ENCODE data around the gene MTHFR.

- TF ChIP-seq REST (IDR thresholded peaks at IDR 0.05; ENCODE audit: low read depth) = no peak
- TF ChIP-seq RAD21 (IDR thresholded peaks at IDR 0.05; ENCODE audit: low read depth) = no peak
- no peak for TF ChIP-seq USF1 (IDR thresholded peaks at IDR 0.05)
- no peak for TF ChIP-seq FOXM1 (IDR thresholded peaks at IDR 0.05; ENCODE audit: borderline replicate concordance, low read depth)
- TF ChIP-seq MAX (IDR thresholded peaks at IDR 0.05) = no peak
- TF ChIP-seq EP300 (IDR thresholded peaks at IDR 0.05; ENCODE audit: borderline replicate concordance) = no peak
- no peak for TF ChIP-seq NFIC (IDR thresholded peaks at IDR 0.05)
- no peak for TF ChIP-seq CEBPB (IDR thresholded peaks at IDR 0.05)
- TF ChIP-seq TAF1 (IDR thresholded peaks at IDR 0.05; ENCODE audit: low read depth) = no peak
- TF ChIP-seq CREB1 (IDR thresholded peaks at IDR 0.05; ENCODE audit: low read depth) = no peak
Measured at GRCh38 chr1:11788549-11789053, 17.2 kb downstream of the MTHFR start.
